ENCODE measurements around the gene RBM4B. TPM values are rescaled to one million over a fixed set of nuclear protein-coding genes. Genes with fewer than 3 reads are reported as not detected.
A peak's percentile ranks its signal among the peaks of the same experiment; 100 is the strongest.
"Not testable (repeated sequence)": the region's sequence is repeated elsewhere in the genome, so short reads cannot be mapped to it uniquely, and the experiment has no call there.

RBM4B gene, protein sequence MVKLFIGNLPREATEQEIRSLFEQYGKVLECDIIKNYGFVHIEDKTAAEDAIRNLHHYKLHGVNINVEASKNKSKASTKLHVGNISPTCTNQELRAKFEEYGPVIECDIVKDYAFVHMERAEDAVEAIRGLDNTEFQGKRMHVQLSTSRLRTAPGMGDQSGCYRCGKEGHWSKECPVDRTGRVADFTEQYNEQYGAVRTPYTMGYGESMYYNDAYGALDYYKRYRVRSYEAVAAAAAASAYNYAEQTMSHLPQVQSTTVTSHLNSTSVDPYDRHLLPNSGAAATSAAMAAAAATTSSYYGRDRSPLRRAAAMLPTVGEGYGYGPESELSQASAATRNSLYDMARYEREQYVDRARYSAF
- 23.6 and 23.8 TPM in 2 replicates for polyA plus RNA-seq (2013)

- Histone ChIP-seq H3K14ac (ENCODE audit: low read length) (peak within 1 kb of the TSS; percentile 71), H3K4me2 (ENCODE audit: low read length) (peak within 1 kb of the TSS; percentile 87), H4K8ac (ENCODE audit: low read depth, low read length) (peak within 1 kb of the TSS; percentile 87), H4K91ac (ENCODE audit: low read depth, low read length) (peak within 1 kb of the TSS; percentile 95), H3K79me2 (ENCODE audit: control insufficient read depth, insufficient read depth, low read length, poor library complexity) (peaks cover 5% of the 10 kb centered on the region), H3K27me3 (ENCODE audit: insufficient read depth, low read length) (no peaks in the 10 kb centered on the region), H2AK5ac (ENCODE audit: low read length) (peak within 1 kb of the TSS; percentile 86), H3K9ac (ENCODE audit: low read length) (peak within 1 kb of the TSS; percentile 94), H2BK5ac (ENCODE audit: low read depth, low read length, poor library complexity) (peak within 1 kb of the TSS; percentile 91), H3K4me3 (ENCODE audit: low read depth, low read length) (peak within 1 kb of the TSS; percentile 82), H3K9me3 (ENCODE audit: insufficient read depth, low read depth, low read length) (no peaks in the 10 kb centered on the region), H3K36me3 (ENCODE audit: control insufficient read depth in 1 of 2, insufficient read depth in 2 of 2, low read length in 2 of 2) (peaks cover 0 to 2% of the 10 kb centered on the region in 2 experiments), H3K4me1 (ENCODE audit: control insufficient read depth in 1 of 2, insufficient read depth in 2 of 2, low read length in 2 of 2) (peaks cover 9% of the 10 kb centered on the region in 2 experiments), H3K27ac (ENCODE audit: low read depth, low read length) (peak within 1 kb of the TSS; percentile 90), H2AFZ (ENCODE audit: insufficient read depth, low read length, poor library complexity) (peak within 1 kb of the TSS; percentile 28), H3K79me1 (ENCODE audit: low read length) (peaks cover 10% of the 10 kb centered on the region), H3K4ac (ENCODE audit: low read depth, low read length) (peak within 1 kb of the TSS; percentile 77), H2BK12ac (ENCODE audit: low read length) (no peak within 1 kb of the TSS), H4K12ac (ENCODE audit: low read depth, low read length) (peak within 1 kb of the TSS; percentile 68), H2BK120ac (ENCODE audit: insufficient read depth, low read length, poor library complexity) (peak within 1 kb of the TSS; percentile 3), H3K23ac (ENCODE audit: low read length) (no peak within 1 kb of the TSS), H3K18ac (ENCODE audit: low read length) (peak within 1 kb of the TSS; percentile 70)
- peak; percentile 95 to 99 for DNase-seq
- no CpG with 5 or more reads among the region's 61 CpGs for WGBS (ENCODE audit: extremely low coverage, insufficient coverage, insufficient read length)
These were observed at the start of gene RBM4B for GRCh38 chr11:66677599-66678375. TSS of gene RBM4B (minus strand) at chr11:66677887. CDS start at chr11:66677079, 808 bp downstream.

GRCh38 chr11:66725647-66726046 lies 48.0 kb upstream of the RBM4B start:
- H3K23ac ChIP-seq (ENCODE audit: low read length), result no peak overlapping the region
- no peak overlapping the region for H3K4ac ChIP-seq (ENCODE audit: low read depth, low read length)
- no peak overlapping the region for H2AK5ac ChIP-seq (ENCODE audit: low read length)
- H2BK5ac ChIP-seq (ENCODE audit: low read depth, low read length, poor library complexity), result no peak overlapping the region
- H4K91ac ChIP-seq (ENCODE audit: low read depth, low read length), result no peak overlapping the region
- H3K4me1 ChIP-seq (ENCODE audit: control insufficient read depth in 1 of 2, insufficient read depth in 2 of 2, low read length in 2 of 2), result peaks cover 12 to 22% of the 10 kb centered on the region in 2 experiments
- H3K18ac ChIP-seq (ENCODE audit: low read length), result no peak overlapping the region
- no peak overlapping the region for H3K9ac ChIP-seq (ENCODE audit: low read length)
- H3K36me3 ChIP-seq (ENCODE audit: control insufficient read depth in 1 of 2, insufficient read depth in 2 of 2, low read length in 2 of 2), result no peaks in the 10 kb centered on the region
- H3K79me1 ChIP-seq (ENCODE audit: low read length), result peaks cover 6% of the 10 kb centered on the region
- H3K4me2 ChIP-seq (ENCODE audit: low read length), result no peak overlapping the region
- no peak overlapping the region for H4K12ac ChIP-seq (ENCODE audit: low read depth, low read length)
- H2BK120ac ChIP-seq (ENCODE audit: insufficient read depth, low read length, poor library complexity), result no peak overlapping the region
- no peaks in the 10 kb centered on the region for H3K79me2 ChIP-seq (ENCODE audit: control insufficient read depth, insufficient read depth, low read length, poor library complexity)
- H3K14ac ChIP-seq (ENCODE audit: low read length), result no peak overlapping the region
- no peak overlapping the region for H2AFZ ChIP-seq (ENCODE audit: insufficient read depth, low read length, poor library complexity)
- H2BK12ac ChIP-seq (ENCODE audit: low read length), result no peak overlapping the region
- peaks cover 5% of the 10 kb centered on the region for H3K27me3 ChIP-seq (ENCODE audit: insufficient read depth, low read length)
- H3K9me3 ChIP-seq (ENCODE audit: insufficient read depth, low read depth, low read length), result no peaks in the 10 kb centered on the region
- H3K27ac ChIP-seq (ENCODE audit: low read depth, low read length), result no peak overlapping the region
- no peak for DNase-seq
- no peak overlapping the region for H3K4me3 ChIP-seq (ENCODE audit: low read depth, low read length)
- no peak overlapping the region for H4K8ac ChIP-seq (ENCODE audit: low read depth, low read length)
- no CpG with 5 or more reads among the region's 10 CpGs for WGBS (ENCODE audit: extremely low coverage, insufficient coverage, insufficient read length)

- no CpG with 5 or more reads among the region's 1 CpG for WGBS (ENCODE audit: extremely low coverage, insufficient coverage, insufficient read length)
These were observed 47.4 kb upstream of the RBM4B start for GRCh38 chr11:66725114-66725513.

DNA sequence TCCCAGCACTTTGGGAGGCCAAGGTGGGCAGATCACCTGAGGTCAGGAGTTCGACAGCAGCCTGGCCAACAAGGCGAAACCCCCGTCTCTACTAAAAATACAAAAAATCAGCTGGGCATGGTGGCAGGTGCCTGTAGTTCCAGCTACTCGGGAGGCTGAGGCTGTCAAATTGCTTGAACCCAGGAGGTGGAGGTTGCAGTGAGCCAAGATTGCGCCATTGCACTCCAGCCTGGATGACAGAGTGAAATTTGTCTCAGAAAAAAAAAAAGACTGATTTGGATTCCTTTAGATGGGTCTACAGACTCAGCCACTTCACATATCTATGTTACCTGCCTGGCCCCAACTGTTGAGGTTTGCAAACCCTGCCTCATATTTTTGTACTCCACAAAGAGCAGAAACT lies 46.5 kb upstream of the RBM4B start:
- H3K4me3 ChIP-seq (ENCODE audit: low read depth, low read length); H3K36me3 ChIP-seq (ENCODE audit: control insufficient read depth in 1 of 2, insufficient read depth in 2 of 2, low read length in 2 of 2); H2BK5ac ChIP-seq (ENCODE audit: low read depth, low read length, poor library complexity); DNase-seq; H3K23ac ChIP-seq (ENCODE audit: low read length); H3K4ac ChIP-seq (ENCODE audit: low read depth, low read length); H3K79me1 ChIP-seq (ENCODE audit: low read length); H3K4me2 ChIP-seq (ENCODE audit: low read length); H3K9me3 ChIP-seq (ENCODE audit: insufficient read depth, low read depth, low read length); H3K27ac ChIP-seq (ENCODE audit: low read depth, low read length); H3K18ac ChIP-seq (ENCODE audit: low read length); H3K14ac ChIP-seq (ENCODE audit: low read length); H3K27me3 ChIP-seq (ENCODE audit: insufficient read depth, low read length); H2BK120ac ChIP-seq (ENCODE audit: insufficient read depth, low read length, poor library complexity); H3K9ac ChIP-seq (ENCODE audit: low read length); H2AFZ ChIP-seq (ENCODE audit: insufficient read depth, low read length, poor library complexity); H2BK12ac ChIP-seq (ENCODE audit: low read length); H4K91ac ChIP-seq (ENCODE audit: low read depth, low read length); H4K8ac ChIP-seq (ENCODE audit: low read depth, low read length); H4K12ac ChIP-seq (ENCODE audit: low read depth, low read length); H2AK5ac ChIP-seq (ENCODE audit: low read length); H3K79me2 ChIP-seq (ENCODE audit: control insufficient read depth, insufficient read depth, low read length, poor library complexity): not testable (repeated sequence)
- H3K4me1 ChIP-seq (ENCODE audit: control insufficient read depth in 1 of 2, insufficient read depth in 2 of 2, low read length in 2 of 2), result peaks cover 23 to 37% of the 10 kb centered on the region in 2 experiments
- no CpG with 5 or more reads among the region's 5 CpGs for WGBS (ENCODE audit: extremely low coverage, insufficient coverage, insufficient read length)

More at GRCh38 chr11:66725114-66725513, 47.4 kb upstream of the RBM4B start:
- H3K36me3 ChIP-seq (ENCODE audit: control insufficient read depth in 1 of 2, insufficient read depth in 2 of 2, low read length in 2 of 2), result no peaks in the 10 kb centered on the region
- H3K9me3 ChIP-seq (ENCODE audit: insufficient read depth, low read depth, low read length), result no peaks in the 10 kb centered on the region
- no peak overlapping the region for H3K4me2 ChIP-seq (ENCODE audit: low read length)
- no peak for DNase-seq
- no peak overlapping the region for H2BK120ac ChIP-seq (ENCODE audit: insufficient read depth, low read length, poor library complexity)
- no peak overlapping the region for H3K14ac ChIP-seq (ENCODE audit: low read length)
- no peak overlapping the region for H4K91ac ChIP-seq (ENCODE audit: low read depth, low read length)
- no peak overlapping the region for H2BK5ac ChIP-seq (ENCODE audit: low read depth, low read length, poor library complexity)
- no peak overlapping the region for H3K18ac ChIP-seq (ENCODE audit: low read length)
- no peak overlapping the region for H4K8ac ChIP-seq (ENCODE audit: low read depth, low read length)
- H3K4me3 ChIP-seq (ENCODE audit: low read depth, low read length), result no peak overlapping the region
- H3K79me1 ChIP-seq (ENCODE audit: low read length), result peaks cover 6% of the 10 kb centered on the region
- H3K9ac ChIP-seq (ENCODE audit: low read length), result no peak overlapping the region
- peaks cover 5% of the 10 kb centered on the region for H3K27me3 ChIP-seq (ENCODE audit: insufficient read depth, low read length)
- H3K23ac ChIP-seq (ENCODE audit: low read length), result no peak overlapping the region
- peaks cover 17 to 27% of the 10 kb centered on the region in 2 experiments for H3K4me1 ChIP-seq (ENCODE audit: control insufficient read depth in 1 of 2, insufficient read depth in 2 of 2, low read length in 2 of 2)
- H4K12ac ChIP-seq (ENCODE audit: low read depth, low read length), result no peak overlapping the region
- no peak overlapping the region for H3K27ac ChIP-seq (ENCODE audit: low read depth, low read length)
- no peaks in the 10 kb centered on the region for H3K79me2 ChIP-seq (ENCODE audit: control insufficient read depth, insufficient read depth, low read length, poor library complexity)
- no peak overlapping the region for H3K4ac ChIP-seq (ENCODE audit: low read depth, low read length)
- H2AFZ ChIP-seq (ENCODE audit: insufficient read depth, low read length, poor library complexity), result no peak overlapping the region
- H2AK5ac ChIP-seq (ENCODE audit: low read length), result no peak overlapping the region
- no peak overlapping the region for H2BK12ac ChIP-seq (ENCODE audit: low read length)

All from trophoblast cell (in vitro differentiated cells and primary cell).